GM10266 (cell line): ENCODE results near the gene ABCA3.

ENCODE experiments used
- DNase-seq: peaks from one replicate; pipeline ENCODE4 v3.0.0; 2012; ENCODE audit errors: extremely low spot score
- CTCF ChIP-seq: IDR thresholded peaks from 2 replicates; pipeline ENCODE4 v1.5.1; 2012; ENCODE audit warnings: mild to moderate bottlenecking, low read depth; ENCODE audit not compliant: control insufficient read depth, insufficient read depth; ENCODE audit errors: missing control alignments

Gene ABCA3

GRCh38 chr16:2325791-2326190 lies 14.7 kb downstream of the ABCA3 start:
- DNase-seq: no peak
- no peak for TF ChIP-seq CTCF

- TF ChIP-seq CTCF: no peak
- peak; percentile 2 for DNase-seq
These were observed 15.3 kb downstream of the ABCA3 start for GRCh38 chr16:2325181-2325580.

GRCh38 chr16:2324296-2324859 lies 16.1 kb downstream of the ABCA3 start:
- no peak for DNase-seq
- TF ChIP-seq CTCF: no peak

- DNase-seq: no peak
- no peak for TF ChIP-seq CTCF
These were observed 16.8 kb downstream of the ABCA3 start for GRCh38 chr16:2323701-2324100.

GRCh38 chr16:2319606-2320005 lies 20.9 kb downstream of the ABCA3 start:
- no peak for DNase-seq
- TF ChIP-seq CTCF: no peak

GRCh38 chr16:2317231-2318020 lies 23.1 kb downstream of the ABCA3 start:
- no peak for TF ChIP-seq CTCF
- no peak for DNase-seq
